C4-2B (cell line): ENCODE data around the gene PLCL2.

Source experiments
- H3K27ac ChIP-seq: fragments of 450-650 bp; 2 replicates; pipeline ENCODE4 v1.5.1; 2017
- ZFX ChIP-seq: fragments of 450-650 bp; IDR thresholded peaks from 2 replicates; pipeline ENCODE4 v1.6.1; 2017
- TF ChIP-seq, protein P1 (sequence below): fragments of 450-650 bp; conservative IDR thresholded peaks from 2 replicates; pipeline ENCODE4 v1.5.1; 2017; ENCODE audit warnings: mild to moderate bottlenecking

PLCL2 gene

DNA sequence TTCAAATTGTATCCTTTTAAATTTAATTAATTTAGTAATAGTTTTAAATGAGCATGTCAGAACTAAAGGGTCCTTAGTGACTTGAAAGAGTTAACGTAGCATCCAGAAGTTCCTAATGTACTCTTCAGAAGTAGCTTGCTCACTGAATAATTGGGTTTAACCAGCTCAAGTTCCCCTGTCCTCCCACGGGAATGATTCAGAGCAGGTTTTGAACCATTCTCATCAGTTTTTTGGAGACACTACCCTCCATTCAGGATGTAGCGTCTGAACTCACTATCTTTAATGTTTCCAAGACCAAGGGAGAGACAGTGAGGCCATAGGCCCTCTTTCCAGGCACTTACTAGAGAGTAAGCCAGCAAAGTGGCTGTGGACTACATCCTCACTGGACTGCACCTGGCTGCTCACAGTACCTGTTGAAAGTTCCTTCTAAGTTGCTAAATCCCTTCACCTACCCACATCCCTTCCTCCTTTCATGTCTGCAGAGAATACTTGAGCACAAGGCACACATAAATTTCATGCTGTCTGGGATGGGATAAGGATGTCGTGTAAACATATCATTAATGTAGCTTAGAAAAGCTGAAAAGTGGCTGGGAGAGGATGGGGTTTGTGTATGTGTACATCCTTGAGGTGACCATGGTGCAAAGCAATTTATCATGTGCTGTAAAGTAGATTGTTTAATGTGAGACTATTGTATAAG is 146.3 kb downstream of the PLCL2 start:
- no peak for TF ChIP-seq ZFX
- TF ChIP-seq, protein P1, sequence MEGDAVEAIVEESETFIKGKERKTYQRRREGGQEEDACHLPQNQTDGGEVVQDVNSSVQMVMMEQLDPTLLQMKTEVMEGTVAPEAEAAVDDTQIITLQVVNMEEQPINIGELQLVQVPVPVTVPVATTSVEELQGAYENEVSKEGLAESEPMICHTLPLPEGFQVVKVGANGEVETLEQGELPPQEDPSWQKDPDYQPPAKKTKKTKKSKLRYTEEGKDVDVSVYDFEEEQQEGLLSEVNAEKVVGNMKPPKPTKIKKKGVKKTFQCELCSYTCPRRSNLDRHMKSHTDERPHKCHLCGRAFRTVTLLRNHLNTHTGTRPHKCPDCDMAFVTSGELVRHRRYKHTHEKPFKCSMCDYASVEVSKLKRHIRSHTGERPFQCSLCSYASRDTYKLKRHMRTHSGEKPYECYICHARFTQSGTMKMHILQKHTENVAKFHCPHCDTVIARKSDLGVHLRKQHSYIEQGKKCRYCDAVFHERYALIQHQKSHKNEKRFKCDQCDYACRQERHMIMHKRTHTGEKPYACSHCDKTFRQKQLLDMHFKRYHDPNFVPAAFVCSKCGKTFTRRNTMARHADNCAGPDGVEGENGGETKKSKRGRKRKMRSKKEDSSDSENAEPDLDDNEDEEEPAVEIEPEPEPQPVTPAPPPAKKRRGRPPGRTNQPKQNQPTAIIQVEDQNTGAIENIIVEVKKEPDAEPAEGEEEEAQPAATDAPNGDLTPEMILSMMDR = no peak
- H3K27ac ChIP-seq = no peak overlapping the region

DNA sequence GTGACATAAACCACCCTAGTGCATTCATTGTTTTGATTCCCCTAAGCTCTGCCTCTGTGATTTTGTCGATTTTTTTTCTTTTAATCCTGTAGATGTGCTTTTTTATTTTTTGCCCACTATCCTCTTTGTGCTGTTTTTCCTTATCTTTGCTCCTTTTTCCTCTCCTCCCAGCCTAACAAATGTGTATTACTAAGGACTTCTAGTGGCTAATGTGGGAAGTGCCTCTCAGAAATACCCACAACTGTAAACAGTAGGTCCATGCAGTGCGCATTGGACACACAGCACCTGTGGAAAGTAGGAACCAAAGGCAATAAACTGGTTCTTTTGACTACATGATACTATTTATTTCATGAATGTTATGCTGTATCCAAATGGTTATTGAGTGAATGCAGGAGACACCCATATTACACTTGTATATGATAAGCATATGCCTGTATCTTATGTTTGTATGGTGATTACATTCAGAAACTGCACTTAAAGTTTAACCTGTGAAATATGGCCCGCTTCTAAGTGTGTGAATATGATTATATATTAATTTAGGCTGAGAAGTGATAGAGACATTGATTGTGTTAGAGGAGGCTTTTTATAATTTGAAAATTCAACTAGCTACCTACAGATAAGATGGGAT is 147.8 kb downstream of the PLCL2 start:
- TF ChIP-seq, protein P1 = peak; percentile 72
- no peak for TF ChIP-seq ZFX
- H3K27ac ChIP-seq = no peak overlapping the region

DNA sequence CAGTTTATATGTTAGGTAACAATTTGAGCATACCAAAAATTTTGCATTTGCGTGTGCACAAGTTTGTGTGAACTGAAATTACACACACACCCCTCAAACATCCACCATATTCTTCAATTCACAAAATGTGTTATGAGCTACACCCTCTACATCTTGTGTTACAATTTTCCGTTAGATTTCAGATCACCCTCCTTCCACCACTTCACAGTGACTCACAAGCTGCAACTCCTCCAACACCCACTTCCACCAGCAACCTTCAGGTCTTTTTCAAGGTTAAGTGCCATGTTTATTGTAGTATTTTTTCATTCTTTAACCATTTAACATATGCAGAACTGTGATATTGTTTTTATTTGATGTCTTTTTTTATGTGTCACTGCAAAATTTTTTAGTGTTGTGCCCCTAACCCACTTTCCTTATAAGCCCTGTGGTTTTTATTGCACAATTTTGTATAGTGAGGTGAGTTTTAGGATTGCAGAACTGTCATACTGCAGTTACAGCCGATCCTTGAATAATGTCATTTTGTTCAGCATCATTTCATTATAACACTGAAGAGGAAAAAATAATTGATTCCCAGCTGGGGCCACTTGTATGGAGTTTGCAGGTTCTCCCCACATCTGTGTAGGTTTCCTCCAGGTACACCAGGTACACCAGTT is 148.9 kb downstream of the PLCL2 start:
- TF ChIP-seq ZFX = no peak
- TF ChIP-seq, protein P1 = no peak
- H3K27ac ChIP-seq = no peak overlapping the region

DNA sequence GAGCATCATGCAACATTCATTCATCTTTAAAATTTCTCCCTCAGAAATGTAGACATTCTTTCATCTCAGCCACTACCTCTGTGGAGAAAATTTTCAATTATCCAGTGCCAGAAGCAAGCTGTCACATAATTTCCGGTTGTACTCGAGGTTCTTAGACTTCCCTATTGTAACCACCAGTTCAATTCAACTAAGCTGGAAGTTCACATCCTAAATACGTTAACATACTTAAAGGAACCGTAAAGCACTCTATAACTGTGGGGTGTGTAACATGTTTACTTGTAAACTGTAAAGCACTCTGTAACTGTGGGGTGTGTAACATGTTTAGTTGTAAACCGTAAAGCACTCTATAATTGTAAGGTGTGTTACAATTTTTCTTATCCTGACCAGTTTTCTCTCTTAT is 150.3 kb downstream of the PLCL2 start:
- TF ChIP-seq ZFX = no peak
- TF ChIP-seq, protein P1 = no peak
- no peak overlapping the region for H3K27ac ChIP-seq

DNA sequence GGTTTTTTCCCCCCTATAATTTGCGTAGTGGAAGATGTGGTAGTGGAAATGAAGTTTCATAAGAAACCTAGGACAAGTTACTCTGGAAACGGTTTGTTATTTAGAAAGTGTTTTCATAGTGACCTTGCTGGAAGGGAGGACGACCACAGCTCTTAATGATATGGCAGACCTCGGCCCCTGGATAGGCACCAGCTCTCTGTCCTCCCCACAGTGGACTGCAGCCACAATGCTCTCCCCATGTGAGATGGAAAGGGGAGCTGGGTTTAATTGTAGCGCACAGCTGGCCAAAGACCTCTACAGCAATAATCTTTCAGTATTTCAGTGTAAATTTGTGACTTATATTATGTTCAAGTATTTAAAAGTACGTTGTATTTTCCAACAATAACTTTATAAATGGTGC is 151.2 kb downstream of the PLCL2 start:
- no peak for TF ChIP-seq ZFX
- TF ChIP-seq, protein P1 = no peak
- H3K27ac ChIP-seq = no peak overlapping the region

DNA sequence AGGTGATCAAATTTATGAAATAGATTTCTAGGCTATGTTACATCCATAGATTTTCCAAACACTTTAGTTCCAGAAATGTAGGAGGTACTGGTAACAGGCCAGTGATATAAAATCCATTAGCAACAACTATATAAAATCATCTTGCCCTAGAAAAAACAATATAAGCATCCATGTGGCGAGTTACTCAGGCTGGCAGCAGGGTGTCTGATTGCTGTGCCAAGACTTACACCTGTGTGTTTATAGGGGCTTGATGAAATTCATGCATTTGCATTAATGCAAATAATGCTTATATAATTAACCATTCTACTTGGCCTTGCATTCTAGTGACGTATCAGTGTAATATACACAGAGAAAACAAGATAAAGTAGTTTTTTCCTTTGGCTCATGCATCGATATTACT is 153.4 kb downstream of the PLCL2 start:
- H3K27ac ChIP-seq = no peak overlapping the region
- TF ChIP-seq, protein P1 = no peak
- no peak for TF ChIP-seq ZFX

DNA sequence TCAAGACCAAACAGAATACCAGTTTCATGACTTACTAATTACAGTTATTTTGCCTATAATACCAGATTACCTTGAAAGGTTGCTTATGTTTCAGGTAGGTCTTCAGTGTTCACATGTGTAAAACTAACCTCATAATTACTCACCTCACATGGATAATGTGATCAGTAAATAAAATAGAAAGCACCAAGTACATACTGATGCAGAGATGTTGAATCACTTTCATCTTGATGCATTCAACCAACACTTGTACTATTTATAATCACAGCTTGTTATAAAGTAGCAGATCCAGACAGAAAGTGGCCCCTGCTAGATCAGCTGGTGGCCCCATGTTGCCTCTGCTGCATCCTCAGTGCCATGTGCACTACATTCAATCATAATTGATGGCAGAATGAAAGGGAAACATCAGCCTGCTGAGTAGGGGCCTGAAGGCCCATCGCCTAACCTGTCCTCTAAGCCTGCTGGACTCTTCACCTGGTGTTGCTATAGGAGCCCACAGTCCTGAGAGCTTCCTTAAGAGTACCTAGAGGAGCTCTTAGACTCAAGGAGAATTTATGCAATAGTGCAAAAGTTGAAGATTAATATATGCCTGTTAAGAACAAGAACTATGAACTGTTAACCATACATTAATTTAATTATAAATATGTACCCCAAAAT is 154.3 kb downstream of the PLCL2 start:
- no peak overlapping the region for H3K27ac ChIP-seq
- TF ChIP-seq, protein P1 = no peak
- TF ChIP-seq ZFX = no peak
